GM12874 (cell line): ENCODE data around the gene NDUFS3.

Experiments used
- CTCF ChIP-seq: IDR thresholded peaks from 2 replicates; pipeline ENCODE4 v1.5.1; 2011; ENCODE audit warnings: low read depth, mild to moderate bottlenecking, control low read depth, low read length, moderate library complexity; ENCODE audit not compliant: insufficient read depth

The NDUFS3 gene

DNA sequence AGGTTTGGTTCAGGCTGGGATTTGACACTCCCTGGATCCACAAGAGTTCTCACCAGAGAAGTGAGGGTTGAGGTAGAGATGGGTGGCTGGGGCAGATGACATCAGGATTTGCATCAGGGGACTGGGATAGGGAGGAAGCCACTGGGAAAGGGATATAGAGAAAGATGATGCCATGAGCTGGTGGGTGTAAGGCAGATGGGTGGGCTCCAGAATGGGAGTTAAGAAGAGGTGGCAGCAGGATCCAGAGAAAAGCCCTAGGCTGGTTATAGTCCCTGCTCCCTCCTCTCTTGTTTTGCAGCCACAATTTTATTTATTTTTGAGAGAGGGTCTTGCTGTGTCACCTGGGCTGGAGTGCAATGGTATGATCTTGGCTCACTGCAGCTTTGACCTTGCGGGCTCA is 17.1 kb downstream of the NDUFS3 start:
- TF ChIP-seq CTCF = no peak

DNA sequence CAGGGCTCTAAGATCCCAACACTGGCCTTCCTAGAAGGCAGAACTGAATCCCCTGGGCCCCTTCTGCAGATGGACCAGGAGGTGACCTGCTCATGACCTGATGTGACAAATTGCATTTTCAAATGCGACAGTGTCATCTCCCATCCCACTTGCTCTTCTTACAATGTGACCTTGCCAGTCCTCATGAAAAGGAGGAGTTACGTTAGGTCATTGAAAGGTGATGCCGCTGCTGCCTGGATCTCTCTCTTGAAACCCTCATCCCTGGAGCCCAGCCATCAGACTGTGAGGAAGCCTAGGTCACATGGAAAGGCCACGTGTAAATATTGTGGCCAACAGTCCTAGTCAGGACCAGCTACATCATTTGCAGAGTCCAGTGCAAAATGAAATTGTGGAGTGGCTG is 21.0 kb downstream of the NDUFS3 start:
- no peak for TF ChIP-seq CTCF

DNA sequence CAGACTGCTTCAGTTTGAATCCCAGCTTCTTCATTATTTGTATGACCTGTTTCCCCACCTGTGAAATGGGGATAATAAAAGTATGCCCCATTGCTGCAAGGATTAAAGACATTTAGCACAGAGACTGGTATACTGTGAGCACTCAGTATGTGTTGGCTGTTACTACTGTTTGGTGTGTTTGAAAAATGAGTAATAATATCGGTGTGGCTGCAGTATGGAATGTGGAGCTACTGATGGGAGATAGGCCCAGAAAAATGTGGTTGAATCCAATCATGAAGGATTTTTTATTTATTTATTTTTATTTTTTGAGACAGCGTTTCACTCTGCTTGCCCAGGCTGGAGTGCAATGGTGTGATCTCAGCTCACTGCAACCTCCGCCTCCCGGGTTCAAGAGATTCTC is 24.4 kb downstream of the NDUFS3 start:
- TF ChIP-seq CTCF = no peak

DNA sequence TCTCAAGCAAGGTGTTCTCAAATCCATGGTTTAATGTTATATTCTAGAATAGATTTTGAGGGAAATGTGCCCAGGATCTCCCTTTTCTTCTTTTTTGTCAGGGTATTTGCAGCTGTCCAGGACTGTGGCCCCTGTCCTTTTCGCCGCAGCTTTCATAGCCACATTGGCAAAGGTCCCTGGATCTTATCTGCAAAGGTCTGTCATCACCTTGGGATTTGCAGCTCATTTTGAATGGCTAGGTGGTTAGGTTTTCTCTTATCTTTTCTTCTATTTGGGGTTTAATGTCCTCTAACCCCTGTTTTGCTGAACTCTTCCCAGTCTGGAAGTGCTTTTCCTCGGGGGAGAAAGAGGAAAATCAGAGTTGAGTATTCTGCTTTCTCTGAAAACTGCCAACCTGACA is 27.0 kb downstream of the NDUFS3 start:
- TF ChIP-seq CTCF = no peak

DNA sequence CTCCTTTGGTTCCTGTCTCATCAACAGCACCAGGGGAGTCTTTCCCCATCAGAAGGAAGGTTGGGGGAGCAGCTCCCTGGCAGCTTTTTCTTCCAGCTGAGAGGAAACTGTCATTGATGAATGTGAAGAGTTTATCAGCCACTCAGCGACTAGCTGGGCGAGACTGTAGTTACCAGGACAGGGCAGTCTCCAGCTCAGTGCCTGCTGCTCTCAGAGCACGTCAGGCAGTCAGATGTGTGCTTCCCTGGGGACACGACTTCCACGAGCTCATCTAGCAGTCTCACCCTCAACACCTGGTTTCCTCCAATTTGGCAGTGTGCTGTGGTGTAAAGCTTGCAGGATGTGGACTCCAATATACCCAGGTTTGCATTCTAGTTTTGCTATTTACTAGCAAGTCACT is 27.9 kb downstream of the NDUFS3 start:
- TF ChIP-seq CTCF = no peak

DNA sequence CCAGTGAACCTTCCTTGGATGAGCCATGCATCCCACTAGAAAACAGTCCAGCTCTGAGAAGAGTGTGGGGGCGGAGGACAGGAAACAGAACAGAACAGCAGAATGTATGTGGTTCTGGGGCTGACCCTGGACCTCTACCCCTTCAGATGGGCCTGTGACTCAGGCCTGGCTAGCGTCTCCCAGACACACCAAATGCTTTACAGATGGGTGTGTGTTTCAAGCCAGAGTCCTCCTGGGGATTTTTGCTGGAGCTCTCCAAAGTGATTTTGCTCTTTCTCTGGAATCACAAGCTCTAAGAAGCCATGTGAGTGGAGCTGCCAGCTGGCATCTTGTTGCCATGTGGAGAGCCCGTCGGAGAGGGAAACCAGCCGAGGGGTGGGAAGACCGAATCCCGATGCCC is 28.5 kb downstream of the NDUFS3 start:
- TF ChIP-seq CTCF = no peak

DNA sequence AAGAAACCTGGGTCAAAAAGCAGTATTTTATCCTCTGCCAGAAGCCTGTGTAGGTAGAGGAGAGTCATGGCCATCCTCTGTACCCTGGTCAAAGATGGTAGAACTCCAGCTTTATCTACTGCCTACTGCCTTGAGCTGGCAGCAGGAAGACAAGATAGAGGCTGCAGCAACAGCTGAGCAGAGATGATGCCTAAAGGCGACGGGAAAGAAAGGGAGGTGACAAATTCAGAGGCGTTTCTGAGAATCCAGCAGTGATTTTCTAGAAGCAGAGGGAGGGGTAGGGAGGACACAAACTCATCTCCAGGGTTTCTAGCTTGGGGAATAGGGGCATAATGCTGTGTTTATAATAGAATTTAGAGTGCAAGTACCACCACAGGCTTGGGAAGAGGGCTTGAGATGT is 30.8 kb downstream of the NDUFS3 start:
- no peak for TF ChIP-seq CTCF

DNA sequence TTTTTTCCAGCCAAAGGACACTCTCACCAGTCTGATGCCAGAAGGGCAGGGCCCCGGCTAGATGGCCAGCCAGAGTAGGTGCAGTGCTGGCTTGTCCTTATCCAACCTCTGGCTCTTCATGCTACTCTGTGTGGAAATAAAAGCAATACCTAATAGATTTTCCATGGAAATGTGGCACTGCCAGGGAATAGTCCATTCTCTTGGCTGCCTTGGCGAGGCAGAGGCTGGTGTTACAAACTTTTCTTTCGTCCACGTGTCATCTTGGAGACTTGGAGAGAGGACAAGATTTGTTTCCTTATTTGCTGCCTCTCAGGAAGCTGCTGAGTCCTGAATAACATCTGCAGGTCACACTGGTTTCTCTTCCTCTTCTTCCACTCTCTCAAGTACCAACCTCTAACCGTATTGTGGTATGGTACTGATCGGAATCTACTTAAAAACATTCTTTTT is 32.5 kb downstream of the NDUFS3 start:
- no peak for TF ChIP-seq CTCF
